RWPE2 (cell line): ENCODE data around the gene RSPH1.

Source experiments
- ATAC-seq: fragments of 200-7000 bp; cut with Tn5 transposase; 3 replicates; pipeline ENCODE4 v1.9.1; 2021; ENCODE audit warnings: low read depth
- DNase-seq: peaks from one replicate; pipeline ENCODE4 v3.0.0-alpha.2; 2020; ENCODE audit warnings: low spot score
- H3K27ac ChIP-seq: fragments of 450-650 bp; 2 replicates; pipeline ENCODE4 v1.5.1; 2017; ENCODE audit warnings: mild to moderate bottlenecking; ENCODE audit not compliant: poor library complexity, severe bottlenecking
- H3K27me3 ChIP-seq: fragments of 250-450 bp; sonication (Bioruptor Pico); 2 replicates; pipeline ENCODE4 v1.5.1; 2021; ENCODE audit warnings: mild to moderate bottlenecking, moderate library complexity; ENCODE audit not compliant: insufficient read depth, poor library complexity, severe bottlenecking
- H3K36me3 ChIP-seq: fragments of 250-450 bp; sonication (Bioruptor Pico); 2 replicates; pipeline ENCODE4 v1.5.1; 2020; ENCODE audit warnings: low read depth, mild to moderate bottlenecking, moderate library complexity
- H3K4me1 ChIP-seq: fragments of 250-450 bp; sonication (Bioruptor Pico); 2 replicates; pipeline ENCODE4 v1.5.1; 2021; ENCODE audit warnings: mild to moderate bottlenecking, moderate library complexity; ENCODE audit not compliant: insufficient read depth, poor library complexity, severe bottlenecking
- H3K4me3 ChIP-seq: fragments of 250-450 bp; sonication (Bioruptor Pico); 2 replicates; pipeline ENCODE4 v1.5.1; 2021; ENCODE audit warnings: mild to moderate bottlenecking, moderate library complexity; ENCODE audit not compliant: severe bottlenecking
- H3K9me3 ChIP-seq: fragments of 250-450 bp; sonication (Bioruptor Pico); 2 replicates; pipeline ENCODE4 v1.5.1; 2021; ENCODE audit warnings: mild to moderate bottlenecking, moderate library complexity; ENCODE audit not compliant: severe bottlenecking
- CTCF ChIP-seq: fragments of 450-650 bp; IDR thresholded peaks from one replicate; pipeline ENCODE4 v1.5.1; 2017; ENCODE audit warnings: mild to moderate bottlenecking, moderate library complexity; ENCODE audit not compliant: poor library complexity, severe bottlenecking

Gene RSPH1

DNA sequence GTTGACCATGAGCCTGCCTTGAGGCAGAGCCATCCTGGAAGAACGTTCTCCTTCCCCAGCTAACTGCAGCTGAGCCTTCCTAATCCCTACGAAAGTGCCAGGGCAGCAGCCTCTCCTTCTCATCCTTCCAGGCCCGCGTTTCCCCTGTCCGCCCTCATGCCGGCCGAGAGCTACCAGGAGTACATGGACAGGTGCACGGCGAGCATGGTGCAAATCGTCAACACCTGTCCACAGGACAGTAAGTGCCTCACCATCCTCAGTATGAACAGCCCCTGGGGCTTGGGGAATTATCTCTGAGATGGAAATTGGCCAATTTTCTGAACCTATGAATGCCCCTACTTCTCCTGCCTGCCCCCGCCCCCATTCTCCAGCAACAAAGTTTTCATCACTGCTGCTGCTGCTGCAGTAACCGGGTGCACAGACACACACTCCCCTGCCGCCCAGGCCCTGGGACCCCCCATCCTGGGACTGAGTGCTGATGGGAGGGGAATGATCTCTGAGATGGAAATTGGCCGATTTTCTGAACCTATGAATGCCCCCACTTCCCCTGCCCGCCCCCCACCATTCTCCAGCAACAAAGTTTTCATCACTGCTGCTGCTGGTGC, 52.7 kb downstream of the RSPH1 start:
- Histone ChIP-seq H3K9me3 (no peaks in the 10 kb centered on the region), H3K4me1 (no peaks in the 10 kb centered on the region), H3K27me3 (no peaks in the 10 kb centered on the region), H3K27ac (no peak overlapping the region), H3K36me3 (no peaks in the 10 kb centered on the region), H3K4me3 (no peak overlapping the region)
- DNase-seq: no peak
- no peak for ATAC-seq
- no peak for TF ChIP-seq CTCF

GRCh38 chr21:42441963-42442362, 54.1 kb downstream of the RSPH1 start:
- Histone ChIP-seq H3K9me3 (no peaks in the 10 kb centered on the region), H3K4me1 (no peaks in the 10 kb centered on the region), H3K36me3 (no peaks in the 10 kb centered on the region), H3K27me3 (no peaks in the 10 kb centered on the region), H3K4me3 (no peak overlapping the region), H3K27ac (no peak overlapping the region)
- DNase-seq (no peak), ATAC-seq (no peak)
- TF ChIP-seq CTCF: no peak

- ATAC-seq (no peak), DNase-seq (no peak)
- H3K36me3 ChIP-seq: no peaks in the 10 kb centered on the region
- H3K27ac ChIP-seq: no peak overlapping the region
- no peaks in the 10 kb centered on the region for H3K27me3 ChIP-seq
- TF ChIP-seq CTCF: no peak
- H3K4me1 ChIP-seq: no peaks in the 10 kb centered on the region
- H3K4me3 ChIP-seq: no peak overlapping the region
- no peaks in the 10 kb centered on the region for H3K9me3 ChIP-seq
Observed at GRCh38 chr21:42440187-42440792, 55.7 kb downstream of the RSPH1 start.

- H3K9me3 ChIP-seq: no peaks in the 10 kb centered on the region
- no peak for TF ChIP-seq CTCF
- no peaks in the 10 kb centered on the region for H3K36me3 ChIP-seq
- no peak overlapping the region for H3K4me3 ChIP-seq
- ATAC-seq: no peak
- no peak for DNase-seq
- H3K27me3 ChIP-seq: no peaks in the 10 kb centered on the region
- no peak overlapping the region for H3K27ac ChIP-seq
- no peaks in the 10 kb centered on the region for H3K4me1 ChIP-seq
Observed at GRCh38 chr21:42439284-42440186, 56.5 kb downstream of the RSPH1 start.
